H9 (cell line): ENCODE measurements around the gene LRRC42. TPM values are rescaled to one million over a fixed set of nuclear protein-coding genes. Genes with fewer than 3 reads are reported as not detected.

Source experiments
- DNase-seq: peaks from one replicate; pipeline ENCODE4 v3.0.0-alpha.2; 2017
- H2AFZ ChIP-seq: one replicate; pipeline ENCODE4 v1.6.1; 2013; ENCODE audit warnings: mild to moderate bottlenecking, low read length, control low read depth, moderate library complexity
- H2AK5ac ChIP-seq: 2 replicates; pipeline ENCODE4 v1.6.1; 2013; ENCODE audit warnings: low read length, control low read depth, mixed read lengths; ENCODE audit not compliant: insufficient read length
- H2BK120ac ChIP-seq: one replicate; pipeline ENCODE4 v1.6.1; 2013; ENCODE audit warnings: low read depth, mild to moderate bottlenecking, low read length, control low read depth, inconsistent platforms; ENCODE audit not compliant: poor library complexity, severe bottlenecking
- H2BK12ac ChIP-seq: 2 replicates; pipeline ENCODE4 v1.6.1; 2013; ENCODE audit warnings: low read length, control low read depth, mixed read lengths, low read depth; ENCODE audit not compliant: insufficient read length
- H2BK15ac ChIP-seq: 2 replicates; pipeline ENCODE4 v1.6.1; 2013; ENCODE audit warnings: low read depth, low read length, control low read depth
- H2BK20ac ChIP-seq: one replicate; pipeline ENCODE4 v1.6.1; 2013; ENCODE audit warnings: low read depth, mild to moderate bottlenecking, low read length, control low read depth, inconsistent platforms; ENCODE audit not compliant: poor library complexity, severe bottlenecking
- H2BK5ac ChIP-seq: 2 replicates; pipeline ENCODE4 v1.6.1; 2013; ENCODE audit warnings: low read length, control low read depth, mixed read lengths; ENCODE audit not compliant: insufficient read length
- H3K14ac ChIP-seq: 2 replicates; pipeline ENCODE4 v1.6.1; 2013; ENCODE audit warnings: low read length, control low read depth; ENCODE audit not compliant: insufficient read depth
- H3K18ac ChIP-seq: 2 replicates; pipeline ENCODE4 v1.6.1; 2013; ENCODE audit warnings: low read depth, mild to moderate bottlenecking, mixed read lengths, low read length, control low read depth; ENCODE audit not compliant: insufficient read length
- H3K23ac ChIP-seq: 2 replicates; pipeline ENCODE4 v1.6.1; 2013; ENCODE audit warnings: low read length, control low read depth, mixed read lengths, low read depth; ENCODE audit not compliant: insufficient read length
- H3K23me2 ChIP-seq: 2 replicates; pipeline ENCODE4 v1.6.1; 2013; ENCODE audit warnings: low read depth, mild to moderate bottlenecking, mixed read lengths, low read length, control low read depth; ENCODE audit not compliant: insufficient read length, poor library complexity, severe bottlenecking
- H3K27ac ChIP-seq: 2 replicates; pipeline ENCODE4 v1.5.1; 2013; ENCODE audit warnings: low read length, control low read depth, mixed read lengths, low read depth; ENCODE audit not compliant: insufficient read length
- H3K27me3 ChIP-seq: 2 replicates; pipeline ENCODE4 v1.6.1; 2013; ENCODE audit warnings: low read length, control low read depth, inconsistent platforms; ENCODE audit not compliant: insufficient read depth
- H3K4ac ChIP-seq: 2 replicates; pipeline ENCODE4 v1.6.1; 2013; ENCODE audit warnings: low read depth, mild to moderate bottlenecking, control low read depth, inconsistent platforms, low read length, moderate library complexity
- H3K4me1 ChIP-seq: 2 replicates; pipeline ENCODE4 v1.6.1; 2013; ENCODE audit warnings: low read length, control low read depth, inconsistent platforms; ENCODE audit not compliant: insufficient read depth
- H3K4me2 ChIP-seq: 2 replicates; pipeline ENCODE4 v1.6.1; 2013; ENCODE audit warnings: low read length, control low read depth, mixed read lengths; ENCODE audit not compliant: insufficient read length, insufficient read depth
- H3K56ac ChIP-seq: 2 replicates; pipeline ENCODE4 v1.6.1; 2013; ENCODE audit warnings: low read depth, mild to moderate bottlenecking, mixed read lengths, low read length, control low read depth; ENCODE audit not compliant: insufficient read length
- H3K79me1 ChIP-seq: 2 replicates; pipeline ENCODE4 v1.6.1; 2013; ENCODE audit warnings: low read depth, mild to moderate bottlenecking, moderate library complexity, low read length, control low read depth, inconsistent platforms; ENCODE audit not compliant: insufficient read depth, poor library complexity, severe bottlenecking
- H3K79me2 ChIP-seq: 2 replicates; pipeline ENCODE4 v1.6.1; 2013; ENCODE audit warnings: low read length, control low read depth, inconsistent platforms; ENCODE audit not compliant: insufficient read depth
- H3K9ac ChIP-seq: 2 replicates; pipeline ENCODE4 v1.6.1; 2013; ENCODE audit warnings: low read length, control low read depth, mixed read lengths; ENCODE audit not compliant: insufficient read length; ENCODE audit errors: extremely low read depth
- H3K9me3 ChIP-seq: one replicate; pipeline ENCODE4 v1.6.1; 2013; ENCODE audit warnings: low read depth, low read length, inconsistent platforms; ENCODE audit not compliant: control insufficient read depth
- H3T11ph ChIP-seq: one replicate; pipeline ENCODE4 v1.6.1; 2013; ENCODE audit warnings: mild to moderate bottlenecking, low read length, control low read depth, inconsistent platforms
- H4K20me1 ChIP-seq: one replicate; pipeline ENCODE4 v1.6.1; 2013; ENCODE audit not compliant: control insufficient read depth, insufficient read length, insufficient read depth
- H4K5ac ChIP-seq: 2 replicates; pipeline ENCODE4 v1.6.1; 2013; ENCODE audit warnings: low read depth, mild to moderate bottlenecking, mixed read lengths, low read length, control low read depth; ENCODE audit not compliant: insufficient read length
- H4K8ac ChIP-seq: replicated peaks from 2 replicates; pipeline ENCODE4 v1.6.1; 2013; ENCODE audit warnings: low read length, control low read depth, mixed read lengths, low read depth; ENCODE audit not compliant: insufficient read length
- H4K91ac ChIP-seq: 2 replicates; pipeline ENCODE4 v1.6.1; 2013; ENCODE audit warnings: low read depth, mild to moderate bottlenecking, moderate library complexity, mixed read lengths, low read length, control low read depth; ENCODE audit not compliant: insufficient read length
- H3K27ac Mint-ChIP-seq, 3 experiments: 2 replicates in 2 of 3; 3 replicates in 1 of 3; pipeline ENCODE4 v1.8.0; 2020 to 2021; ENCODE audit warnings: mixed read lengths in 3 of 3, mild to moderate bottlenecking in 1 of 3, moderate library complexity in 1 of 3
- H3K27me3 Mint-ChIP-seq: 2 replicates; pipeline ENCODE4 v1.8.0; 2021; ENCODE audit warnings: low read depth, mild to moderate bottlenecking, moderate library complexity, mixed read lengths
- H3K36me3 Mint-ChIP-seq, 3 experiments: 2 replicates in 2 of 3; 3 replicates in 1 of 3; pipeline ENCODE4 v1.8.0; 2020 to 2021; ENCODE audit warnings: low read depth in 3 of 3, mixed read lengths in 3 of 3; ENCODE audit not compliant: insufficient read depth in 1 of 3
- H3K4me1 Mint-ChIP-seq, 2 experiments: 2 replicates each; pipeline ENCODE4 v1.8.0; 2020; ENCODE audit warnings: mixed read lengths in 2 of 2
- H3K4me3 Mint-ChIP-seq, 2 experiments: 2 replicates in 1 of 2; 3 replicates in 1 of 2; pipeline ENCODE4 v1.8.0; 2020 to 2021; ENCODE audit warnings: mild to moderate bottlenecking in 2 of 2, mixed read lengths in 2 of 2, moderate library complexity in 1 of 2
- H3K9me3 Mint-ChIP-seq, 2 experiments: 2 replicates in 1 of 2; 3 replicates in 1 of 2; pipeline ENCODE4 v1.8.0; 2020; ENCODE audit warnings: mild to moderate bottlenecking in 2 of 2, mixed read lengths in 2 of 2, moderate library complexity in 1 of 2
- WGBS: extraction: QIAGEN DNeasy Blood & Tissue Kit; methylation state at CpG from one replicate; pipeline ENCODE4 v1.1.7; 2013; ENCODE audit warnings: missing lambda C conversion rate, low lambda C conversion rate, mixed read lengths; ENCODE audit not compliant: insufficient read length; ENCODE audit errors: extremely low coverage; 5-methylcytosine and 5-hydroxymethylcytosine counted together
- total RNA-seq: library from RNA; stranded (reverse); gene quantifications from 2 replicates; pipeline ENCODE4 v1.2.1, GENCODE V29; 2021
- TF ChIP-seq, protein P1 (sequence below): fragments of 200-600 bp; sonication (generic); conservative IDR thresholded peaks from 3 replicates; pipeline ENCODE4 v1.8.0; 2021; ENCODE audit warnings: antibody characterized with exemption, mild to moderate bottlenecking

Gene LRRC42
- total RNA-seq, 1 experiment from 2014 or later = 36.3 TPM

- Histone ChIP-seq H3K18ac (no peak overlapping the region), H4K8ac (no peak overlapping the region), H3K14ac (no peak overlapping the region), H3K4ac (no peak overlapping the region), H3K27ac (no peak overlapping the region), H3K56ac (no peak overlapping the region), H3K9me3 (no peaks in the 10 kb centered on the region), H2BK12ac (no peak overlapping the region), H2BK5ac (no peak overlapping the region), H4K5ac (no peak overlapping the region), H4K20me1 (no peaks in the 10 kb centered on the region), H3K27me3 (no peaks in the 10 kb centered on the region), H2AFZ (no peak overlapping the region), H2BK15ac (no peak overlapping the region), H3K9ac (no peak overlapping the region), H4K91ac (no peak overlapping the region), H3K79me1 (no peaks in the 10 kb centered on the region), H3K4me1 (0 out of 2 replicates have a peak, but pooled peaks cover 2% of the 10 kb centered on the region), H2AK5ac (no peak overlapping the region), H2BK120ac (no peak overlapping the region), H2BK20ac (no peak overlapping the region), H3K4me2 (no peak overlapping the region), H3T11ph (no peak overlapping the region), H3K23me2 (no peaks in the 10 kb centered on the region), H3K79me2 (no peaks in the 10 kb centered on the region), H3K23ac (no peak overlapping the region)
- WGBS = no CpG with 5 or more reads among the region's 7 CpGs
- Mint-ChIP-seq H3K36me3 (peaks cover 20 to 62% (median 57%) of the 10 kb centered on the region in 3 experiments; a peak in 6 of 7 replicates), H3K4me1 (peaks cover 6 to 10% of the 10 kb centered on the region in 2 experiments), H3K27me3 (no peaks in the 10 kb centered on the region), H3K9me3 (no peaks in the 10 kb centered on the region), H3K4me3 (no peak overlapping the region), H3K27ac (no peak overlapping the region)
- no peak for DNase-seq
- TF ChIP-seq, protein P1, sequence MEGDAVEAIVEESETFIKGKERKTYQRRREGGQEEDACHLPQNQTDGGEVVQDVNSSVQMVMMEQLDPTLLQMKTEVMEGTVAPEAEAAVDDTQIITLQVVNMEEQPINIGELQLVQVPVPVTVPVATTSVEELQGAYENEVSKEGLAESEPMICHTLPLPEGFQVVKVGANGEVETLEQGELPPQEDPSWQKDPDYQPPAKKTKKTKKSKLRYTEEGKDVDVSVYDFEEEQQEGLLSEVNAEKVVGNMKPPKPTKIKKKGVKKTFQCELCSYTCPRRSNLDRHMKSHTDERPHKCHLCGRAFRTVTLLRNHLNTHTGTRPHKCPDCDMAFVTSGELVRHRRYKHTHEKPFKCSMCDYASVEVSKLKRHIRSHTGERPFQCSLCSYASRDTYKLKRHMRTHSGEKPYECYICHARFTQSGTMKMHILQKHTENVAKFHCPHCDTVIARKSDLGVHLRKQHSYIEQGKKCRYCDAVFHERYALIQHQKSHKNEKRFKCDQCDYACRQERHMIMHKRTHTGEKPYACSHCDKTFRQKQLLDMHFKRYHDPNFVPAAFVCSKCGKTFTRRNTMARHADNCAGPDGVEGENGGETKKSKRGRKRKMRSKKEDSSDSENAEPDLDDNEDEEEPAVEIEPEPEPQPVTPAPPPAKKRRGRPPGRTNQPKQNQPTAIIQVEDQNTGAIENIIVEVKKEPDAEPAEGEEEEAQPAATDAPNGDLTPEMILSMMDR = no peak
Measured at GRCh38 chr1:53967409-53968124, 21.4 kb downstream of the LRRC42 start.
